HEK293 (cell line): ENCODE measurements around the gene MATN3.

Experiments
- YY1 ChIP-seq: fragments of 450-650 bp; formaldehyde crosslinking; IDR thresholded peaks from 2 replicates; pipeline ENCODE4 v1.5.1; 2018; ENCODE audit warnings: missing biosample characterization, missing genetic modification characterization
- TF ChIP-seq, protein P1 (sequence below): fragments of 450-650 bp; formaldehyde crosslinking; IDR thresholded peaks from 2 replicates; pipeline ENCODE4 v1.5.1; 2016; ENCODE audit warnings: missing biosample characterization, missing genetic modification characterization

- TF ChIP-seq YY1 (tag by site-specific recombination) = no peak
- TF ChIP-seq, protein P1, sequence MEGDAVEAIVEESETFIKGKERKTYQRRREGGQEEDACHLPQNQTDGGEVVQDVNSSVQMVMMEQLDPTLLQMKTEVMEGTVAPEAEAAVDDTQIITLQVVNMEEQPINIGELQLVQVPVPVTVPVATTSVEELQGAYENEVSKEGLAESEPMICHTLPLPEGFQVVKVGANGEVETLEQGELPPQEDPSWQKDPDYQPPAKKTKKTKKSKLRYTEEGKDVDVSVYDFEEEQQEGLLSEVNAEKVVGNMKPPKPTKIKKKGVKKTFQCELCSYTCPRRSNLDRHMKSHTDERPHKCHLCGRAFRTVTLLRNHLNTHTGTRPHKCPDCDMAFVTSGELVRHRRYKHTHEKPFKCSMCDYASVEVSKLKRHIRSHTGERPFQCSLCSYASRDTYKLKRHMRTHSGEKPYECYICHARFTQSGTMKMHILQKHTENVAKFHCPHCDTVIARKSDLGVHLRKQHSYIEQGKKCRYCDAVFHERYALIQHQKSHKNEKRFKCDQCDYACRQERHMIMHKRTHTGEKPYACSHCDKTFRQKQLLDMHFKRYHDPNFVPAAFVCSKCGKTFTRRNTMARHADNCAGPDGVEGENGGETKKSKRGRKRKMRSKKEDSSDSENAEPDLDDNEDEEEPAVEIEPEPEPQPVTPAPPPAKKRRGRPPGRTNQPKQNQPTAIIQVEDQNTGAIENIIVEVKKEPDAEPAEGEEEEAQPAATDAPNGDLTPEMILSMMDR = no peak
Observed at GRCh38 chr2:20005067-20005627, 7.3 kb downstream of the MATN3 start.
